GM12878 (cell line): Measurements from ENCODE around the gene CKLF. TPM values are rescaled to one million over a fixed set of nuclear protein-coding genes. Genes with fewer than 3 reads are reported as not detected.

Source experiments
- ATAC-seq: fragments of 200-7000 bp; cut with Tn5 transposase; 3 replicates; pipeline ENCODE4 v1.9.1; 2020; ENCODE audit warnings: mild to moderate bottlenecking, moderate library complexity
- BruUV-seq: library from RNA; stranded (reverse); fragments of 400-500 nt; replicated peaks from 2 replicates; lab custom pipeline; 2021; lab: Mats Ljungman, UMichigan
- CTCF ChIA-PET: fragments of 300-600 bp; sonication (Branson Sonifier 250); formaldehyde crosslinking; extraction: SDS; loops from one replicate; lab custom pipeline; 2021; ENCODE audit warnings: inconsistent platforms; lab: Yijun Ruan, JAX
- POLR2A ChIA-PET: fragments of 350-600 bp; formaldehyde crosslinking; extraction: SDS; loops from one replicate; lab custom pipeline; 2021; ENCODE audit warnings: inconsistent platforms; lab: Charles Lee
- RAD21 ChIA-PET: fragments of 300-600 bp; sonication (Branson Sonifier 250); formaldehyde crosslinking; loops from one replicate; lab custom pipeline; 2023; ENCODE audit warnings: antibody characterized with exemption; ENCODE audit not compliant: unreplicated experiment; lab: Charles Lee
- SMC1A ChIA-PET: fragments of 300-600 bp; sonication (Branson Sonifier 250); formaldehyde crosslinking; loops from one replicate; lab custom pipeline; 2023; ENCODE audit not compliant: unreplicated experiment, uncharacterized antibody; lab: Charles Lee
- DNase-seq: peaks from one replicate; pipeline ENCODE4 v3.0.0-alpha.2; 2011; ENCODE audit warnings: low read depth, low spot score
- FAIRE-seq: peaks from 3 replicates; lab custom pipeline; 2011; peaks lifted over from hg19 to GRCh38; lab: Jason Lieb, UNC
- H2AFZ ChIP-seq: 2 replicates; pipeline ENCODE4 v1.6.0; 2011; ENCODE audit warnings: low read depth, low read length, control low read depth; ENCODE audit not compliant: control insufficient read depth
- H3K27ac ChIP-seq: 2 replicates; pipeline ENCODE4 v1.5.1; 2011; ENCODE audit warnings: control low read depth; ENCODE audit not compliant: control insufficient read depth, insufficient read depth
- H3K27me3 ChIP-seq, 2 experiments: replicated peaks in 1 of 2; 2 replicates each; pipeline versions ENCODE4 v1.6.0 to v1.6.1; 2011; ENCODE audit warnings: low read length in 1 of 2; ENCODE audit not compliant: control insufficient read depth in 2 of 2, insufficient read depth in 2 of 2
- H3K36me3 ChIP-seq, 2 experiments: 2 replicates each; pipeline ENCODE4 v1.5.1; 2011; ENCODE audit warnings: low read length in 1 of 2; ENCODE audit not compliant: control insufficient read depth in 2 of 2, insufficient read depth in 2 of 2
- H3K4me1 ChIP-seq: 2 replicates; pipeline ENCODE4 v1.6.1; 2011; ENCODE audit warnings: mild to moderate bottlenecking, low read length, moderate library complexity, mixed read lengths; ENCODE audit not compliant: control insufficient read depth, insufficient read depth
- H3K4me2 ChIP-seq: 2 replicates; pipeline ENCODE4 v1.6.0; 2011; ENCODE audit warnings: control low read depth; ENCODE audit not compliant: control insufficient read depth, insufficient read depth
- H3K4me3 ChIP-seq: fragments of 200-600 bp; sonication (generic); 2 replicates; pipeline ENCODE4 v1.5.1; 2016
- H3K79me2 ChIP-seq: 2 replicates; pipeline ENCODE4 v1.6.0; 2011; ENCODE audit warnings: low read length; ENCODE audit not compliant: control insufficient read depth, insufficient read depth
- H3K9ac ChIP-seq: 2 replicates; pipeline ENCODE4 v1.8.0; 2011; ENCODE audit warnings: low read length, control low read depth, mixed read lengths; ENCODE audit not compliant: control insufficient read depth, insufficient read depth
- H3K9me3 ChIP-seq: replicated peaks from 3 replicates; pipeline ENCODE4 v1.5.1; 2011; ENCODE audit warnings: mild to moderate bottlenecking, low read length; ENCODE audit not compliant: control insufficient read depth, insufficient read depth
- H4K20me1 ChIP-seq: 2 replicates; pipeline ENCODE4 v1.6.0; 2011; ENCODE audit not compliant: control insufficient read depth, insufficient read depth
- ETV6 ChIP-seq, 2 experiments: fragments of 450-650 bp in 1 of 2; IDR thresholded peaks in 1 of 2; conservative IDR thresholded peaks in 1 of 2; 2 replicates each; pipeline ENCODE4 v1.6.1; 2014; ENCODE audit warnings: antibody characterized with exemption in 1 of 2, borderline replicate concordance in 1 of 2, low read depth in 1 of 2, mild to moderate bottlenecking in 1 of 2, moderate library complexity in 1 of 2
- EZH2 ChIP-seq: IDR thresholded peaks from 2 replicates; pipeline ENCODE4 v1.6.1; 2012; ENCODE audit warnings: low read depth, mild to moderate bottlenecking, control low read depth, inconsistent platforms, low read length, borderline replicate concordance; ENCODE audit not compliant: control insufficient read depth
- GABPA ChIP-seq: IDR thresholded peaks from 2 replicates; pipeline ENCODE4 v1.6.1; 2014; ENCODE audit warnings: antibody characterized with exemption, low read depth, mild to moderate bottlenecking, inconsistent platforms
- IRF4 ChIP-seq: IDR thresholded peaks from 2 replicates; pipeline ENCODE4 v1.6.1; 2011; ENCODE audit warnings: low read depth, low read length
- SP1 ChIP-seq: IDR thresholded peaks from one replicate; pipeline ENCODE4 v1.6.1; 2011; ENCODE audit warnings: low read depth, low read length
- SREBF2 ChIP-seq: IDR thresholded peaks from 2 replicates; pipeline ENCODE4 v1.6.1; 2012; ENCODE audit warnings: mild to moderate bottlenecking, low read length
- YY1 ChIP-seq: IDR thresholded peaks from 2 replicates; pipeline ENCODE4 v1.6.1; 2011; ENCODE audit warnings: low read depth, mild to moderate bottlenecking, low read length
- ZBED1 ChIP-seq: IDR thresholded peaks from 2 replicates; pipeline ENCODE4 v1.6.1; 2016; ENCODE audit warnings: borderline replicate concordance
- ZNF274 ChIP-seq: IDR thresholded peaks from one replicate; pipeline ENCODE4 v1.8.0; 2011; ENCODE audit not compliant: insufficient read length, insufficient read depth
- ZNF384 ChIP-seq: IDR thresholded peaks from 2 replicates; pipeline ENCODE4 v1.6.1; 2012; ENCODE audit warnings: low read depth, mild to moderate bottlenecking, low read length, improper control_type of control experiment, borderline replicate concordance
- WGBS: methylation state at CpG from one replicate; pipeline ENCODE4 v1.1.6; 2016; ENCODE audit warnings: low lambda C conversion rate; ENCODE audit not compliant: insufficient replicate concordance, insufficient coverage; ENCODE audit errors: missing lambda C conversion rate; 5-methylcytosine and 5-hydroxymethylcytosine counted together
- in situ Hi-C: fragments of 300-500 bp; cut with MboI; formaldehyde crosslinking; loops from 9 replicates; pipeline ENCODE4 v1.14.3; 2018; ENCODE audit warnings: mixed read lengths
- intact Hi-C: fragments of 100-400 bp; cut with micrococcal nuclease; formaldehyde crosslinking; loops from one replicate; pipeline ENCODE4 v1.14.2; 2022; ENCODE audit not compliant: unreplicated experiment
- polyA plus RNA-seq, 11 experiments: library from polyadenylated mRNA; depleted of rRNA in 4 of 11; unstranded in 6 of 11; stranded (reverse) in 5 of 11; fragments of >200 nt; fragmentation: Nextera tagmentation in 4 of 11; fragmentation: Illumina TruSeq in 1 of 11; extraction: Ambion mirVana in 4 of 11; extraction: Trizol in 1 of 11; gene quantifications; 1 replicate in 1 of 11; 2 replicates in 10 of 11; pipeline versions ENCODE4 v1.2.1 to v1.2.3, GENCODE V29; 2011 to 2016; ENCODE audit warnings: inconsistent platforms in 2 of 11, missing spikeins in 2 of 11, low read depth in 1 of 11
- total RNA-seq, 4 experiments: library from RNA; depleted of rRNA in 3 of 4; stranded (reverse); fragments of >200 nt in 3 of 4; fragmentation: Illumina TruSeq in 1 of 4; extraction: Trizol in 1 of 4; gene quantifications; 2 replicates each; pipeline versions ENCODE4 v1.2.1 to v1.2.3, GENCODE V29; 2013 to 2021
- TF ChIP-seq, protein P1 (sequence below): fragments of 450-650 bp; IDR thresholded peaks from 2 replicates; pipeline ENCODE4 v1.6.1; 2017; ENCODE audit warnings: antibody characterized with exemption, mild to moderate bottlenecking, moderate library complexity
- TF ChIP-seq, protein P2 (sequence below): IDR thresholded peaks from 2 replicates; pipeline ENCODE4 v1.6.1; 2012; ENCODE audit warnings: low read depth, low read length, improper control_type of control experiment
- TF ChIP-seq, protein P3 (sequence below): IDR thresholded peaks from 2 replicates; pipeline ENCODE4 v1.6.1; 2012; ENCODE audit warnings: low read depth, low read length, improper control_type of control experiment
- TF ChIP-seq, protein P4 (sequence below): IDR thresholded peaks from 2 replicates; pipeline ENCODE4 v1.6.1; 2012; ENCODE audit warnings: improper control_type of control experiment, low read depth, low read length; ENCODE audit not compliant: insufficient replicate concordance

Gene CKLF
- total and polyA plus RNA-seq, 10 of the 15 experiments (the other 5 are each of a cell fraction or from before 2014, with no cell fraction given), result 40.8 to 193 (median 109) TPM

DNA sequence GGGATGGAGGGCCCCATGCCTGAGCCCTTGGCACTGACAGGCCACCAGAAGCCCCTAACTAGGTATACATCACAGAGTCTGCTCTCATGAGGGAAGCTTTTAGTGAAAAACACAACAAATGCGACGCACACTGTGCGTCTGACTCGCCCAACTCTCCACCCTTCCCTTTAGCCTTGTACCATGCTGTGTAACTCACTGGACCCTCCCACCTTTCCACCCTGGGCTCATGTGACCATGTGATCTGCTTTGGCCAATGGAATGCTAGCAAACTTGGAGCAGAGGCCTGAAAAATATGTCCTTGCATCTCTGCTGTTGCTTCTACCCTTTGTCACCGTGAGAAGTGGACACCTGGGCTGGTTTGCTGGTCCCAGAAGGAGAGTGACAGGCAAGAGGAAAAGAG is 24.1 kb upstream of the CKLF start:
- ChIA-PET SMC1A (interaction anchor here (1.0 kb wide), 2 partner anchors 10 to 1734 kb away, joined by 3 read pairs; no protein-coding TSS in a partner anchor), POLR2A (no interaction called here), RAD21 (no interaction called here), CTCF (no interaction called here)
- H3K9ac ChIP-seq, result no peak overlapping the region
- intact Hi-C loops, result no loop called here
- no peaks in the 10 kb centered on the region for H3K79me2 ChIP-seq
- FAIRE-seq (no peak), ATAC-seq (no peak), DNase-seq (no peak)
- no peaks in the 10 kb centered on the region for H3K27me3 ChIP-seq
- H2AFZ ChIP-seq, result no peak overlapping the region
- no peaks in the 10 kb centered on the region for H3K9me3 ChIP-seq
- H3K27ac ChIP-seq, result no peak overlapping the region
- H3K4me1 ChIP-seq, result peaks cover 22% of the 10 kb centered on the region
- no peak overlapping the region for H3K4me3 ChIP-seq
- no TSS peak for BruUV-seq
- in situ Hi-C loops, result loop anchor here (25.0 kb wide), 1 partner anchor 509 kb away; the partner anchor contains the start of gene CBFB
- H3K4me2 ChIP-seq, result no peak overlapping the region
- 83% methylated on average over 5 of the region's 5 CpGs for WGBS
- no peaks in the 10 kb centered on the region for H4K20me1 ChIP-seq
- H3K36me3 ChIP-seq, result peaks cover 0 to 5% of the 10 kb centered on the region in 2 experiments; a peak in 1 of 4 replicates
- TF ChIP-seq YY1 (no peak), EZH2 (no peak), GABPA (no peak), IRF4 (no peak), SREBF2 (no peak), SP1 (no peak), ZNF274 (no peak), ZNF384 (no peak), ETV6 (conservative IDR thresholded peaks at IDR 0.05 in 1 of 2, IDR thresholded peaks at IDR 0.05 in 1 of 2; ENCODE audit: borderline replicate concordance in 1 of 2, low read depth in 1 of 2) (no peak), ZBED1 (no peak)
- TF ChIP-seq, protein P1, sequence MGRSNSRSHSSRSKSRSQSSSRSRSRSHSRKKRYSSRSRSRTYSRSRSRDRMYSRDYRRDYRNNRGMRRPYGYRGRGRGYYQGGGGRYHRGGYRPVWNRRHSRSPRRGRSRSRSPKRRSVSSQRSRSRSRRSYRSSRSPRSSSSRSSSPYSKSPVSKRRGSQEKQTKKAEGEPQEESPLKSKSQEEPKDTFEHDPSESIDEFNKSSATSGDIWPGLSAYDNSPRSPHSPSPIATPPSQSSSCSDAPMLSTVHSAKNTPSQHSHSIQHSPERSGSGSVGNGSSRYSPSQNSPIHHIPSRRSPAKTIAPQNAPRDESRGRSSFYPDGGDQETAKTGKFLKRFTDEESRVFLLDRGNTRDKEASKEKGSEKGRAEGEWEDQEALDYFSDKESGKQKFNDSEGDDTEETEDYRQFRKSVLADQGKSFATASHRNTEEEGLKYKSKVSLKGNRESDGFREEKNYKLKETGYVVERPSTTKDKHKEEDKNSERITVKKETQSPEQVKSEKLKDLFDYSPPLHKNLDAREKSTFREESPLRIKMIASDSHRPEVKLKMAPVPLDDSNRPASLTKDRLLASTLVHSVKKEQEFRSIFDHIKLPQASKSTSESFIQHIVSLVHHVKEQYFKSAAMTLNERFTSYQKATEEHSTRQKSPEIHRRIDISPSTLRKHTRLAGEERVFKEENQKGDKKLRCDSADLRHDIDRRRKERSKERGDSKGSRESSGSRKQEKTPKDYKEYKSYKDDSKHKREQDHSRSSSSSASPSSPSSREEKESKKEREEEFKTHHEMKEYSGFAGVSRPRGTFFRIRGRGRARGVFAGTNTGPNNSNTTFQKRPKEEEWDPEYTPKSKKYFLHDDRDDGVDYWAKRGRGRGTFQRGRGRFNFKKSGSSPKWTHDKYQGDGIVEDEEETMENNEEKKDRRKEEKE, result no peak
- TF ChIP-seq, protein P2, sequence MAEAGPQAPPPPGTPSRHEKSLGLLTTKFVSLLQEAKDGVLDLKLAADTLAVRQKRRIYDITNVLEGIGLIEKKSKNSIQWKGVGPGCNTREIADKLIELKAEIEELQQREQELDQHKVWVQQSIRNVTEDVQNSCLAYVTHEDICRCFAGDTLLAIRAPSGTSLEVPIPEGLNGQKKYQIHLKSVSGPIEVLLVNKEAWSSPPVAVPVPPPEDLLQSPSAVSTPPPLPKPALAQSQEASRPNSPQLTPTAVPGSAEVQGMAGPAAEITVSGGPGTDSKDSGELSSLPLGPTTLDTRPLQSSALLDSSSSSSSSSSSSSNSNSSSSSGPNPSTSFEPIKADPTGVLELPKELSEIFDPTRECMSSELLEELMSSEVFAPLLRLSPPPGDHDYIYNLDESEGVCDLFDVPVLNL, result no peak
- TF ChIP-seq, protein P3, sequence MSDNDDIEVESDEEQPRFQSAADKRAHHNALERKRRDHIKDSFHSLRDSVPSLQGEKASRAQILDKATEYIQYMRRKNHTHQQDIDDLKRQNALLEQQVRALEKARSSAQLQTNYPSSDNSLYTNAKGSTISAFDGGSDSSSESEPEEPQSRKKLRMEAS, result no peak
- TF ChIP-seq, protein P4, sequence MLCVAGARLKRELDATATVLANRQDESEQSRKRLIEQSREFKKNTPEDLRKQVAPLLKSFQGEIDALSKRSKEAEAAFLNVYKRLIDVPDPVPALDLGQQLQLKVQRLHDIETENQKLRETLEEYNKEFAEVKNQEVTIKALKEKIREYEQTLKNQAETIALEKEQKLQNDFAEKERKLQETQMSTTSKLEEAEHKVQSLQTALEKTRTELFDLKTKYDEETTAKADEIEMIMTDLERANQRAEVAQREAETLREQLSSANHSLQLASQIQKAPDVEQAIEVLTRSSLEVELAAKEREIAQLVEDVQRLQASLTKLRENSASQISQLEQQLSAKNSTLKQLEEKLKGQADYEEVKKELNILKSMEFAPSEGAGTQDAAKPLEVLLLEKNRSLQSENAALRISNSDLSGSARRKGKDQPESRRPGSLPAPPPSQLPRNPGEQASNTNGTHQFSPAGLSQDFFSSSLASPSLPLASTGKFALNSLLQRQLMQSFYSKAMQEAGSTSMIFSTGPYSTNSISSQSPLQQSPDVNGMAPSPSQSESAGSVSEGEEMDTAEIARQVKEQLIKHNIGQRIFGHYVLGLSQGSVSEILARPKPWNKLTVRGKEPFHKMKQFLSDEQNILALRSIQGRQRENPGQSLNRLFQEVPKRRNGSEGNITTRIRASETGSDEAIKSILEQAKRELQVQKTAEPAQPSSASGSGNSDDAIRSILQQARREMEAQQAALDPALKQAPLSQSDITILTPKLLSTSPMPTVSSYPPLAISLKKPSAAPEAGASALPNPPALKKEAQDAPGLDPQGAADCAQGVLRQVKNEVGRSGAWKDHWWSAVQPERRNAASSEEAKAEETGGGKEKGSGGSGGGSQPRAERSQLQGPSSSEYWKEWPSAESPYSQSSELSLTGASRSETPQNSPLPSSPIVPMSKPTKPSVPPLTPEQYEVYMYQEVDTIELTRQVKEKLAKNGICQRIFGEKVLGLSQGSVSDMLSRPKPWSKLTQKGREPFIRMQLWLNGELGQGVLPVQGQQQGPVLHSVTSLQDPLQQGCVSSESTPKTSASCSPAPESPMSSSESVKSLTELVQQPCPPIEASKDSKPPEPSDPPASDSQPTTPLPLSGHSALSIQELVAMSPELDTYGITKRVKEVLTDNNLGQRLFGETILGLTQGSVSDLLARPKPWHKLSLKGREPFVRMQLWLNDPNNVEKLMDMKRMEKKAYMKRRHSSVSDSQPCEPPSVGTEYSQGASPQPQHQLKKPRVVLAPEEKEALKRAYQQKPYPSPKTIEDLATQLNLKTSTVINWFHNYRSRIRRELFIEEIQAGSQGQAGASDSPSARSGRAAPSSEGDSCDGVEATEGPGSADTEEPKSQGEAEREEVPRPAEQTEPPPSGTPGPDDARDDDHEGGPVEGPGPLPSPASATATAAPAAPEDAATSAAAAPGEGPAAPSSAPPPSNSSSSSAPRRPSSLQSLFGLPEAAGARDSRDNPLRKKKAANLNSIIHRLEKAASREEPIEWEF, result no peak
